GM12878 (cell line): ENCODE results near the gene AGBL1.

ENCODE experiments used
- BHLHE40 ChIP-seq, 2 experiments: fragments of 450-650 bp in 1 of 2; IDR thresholded peaks; 2 replicates each; pipeline ENCODE4 v1.6.1; 2011 to 2017; ENCODE audit warnings: low read depth in 2 of 2, borderline replicate concordance in 1 of 2, improper control_type of control experiment in 1 of 2, low read length in 1 of 2, mild to moderate bottlenecking in 1 of 2
- BRCA1 ChIP-seq: IDR thresholded peaks from 2 replicates; pipeline ENCODE4 v1.6.1; 2011; ENCODE audit warnings: low read depth, low read length, improper control_type of control experiment
- CTCF ChIP-seq, 3 experiments: IDR thresholded peaks in 2 of 3; conservative IDR thresholded peaks in 1 of 3; 2 replicates each; pipeline ENCODE4 v1.5.1; 2011; ENCODE audit warnings: low read depth in 3 of 3, low read length in 3 of 3, mild to moderate bottlenecking in 3 of 3, control low read depth in 2 of 3, moderate library complexity in 2 of 3, inconsistent platforms in 1 of 3, mixed read lengths in 1 of 3; ENCODE audit not compliant: control insufficient read depth in 2 of 3, insufficient read depth in 1 of 3; ENCODE audit errors: extremely low read depth in 1 of 3
- ELK1 ChIP-seq: IDR thresholded peaks from 2 replicates; pipeline ENCODE4 v1.6.1; 2012; ENCODE audit warnings: low read depth, low read length, improper control_type of control experiment
- EZH2 ChIP-seq: IDR thresholded peaks from 2 replicates; pipeline ENCODE4 v1.6.1; 2012; ENCODE audit warnings: low read depth, mild to moderate bottlenecking, control low read depth, inconsistent platforms, low read length, borderline replicate concordance; ENCODE audit not compliant: control insufficient read depth
- GABPA ChIP-seq: IDR thresholded peaks from 2 replicates; pipeline ENCODE4 v1.6.1; 2014; ENCODE audit warnings: antibody characterized with exemption, low read depth, mild to moderate bottlenecking, inconsistent platforms
- JUND ChIP-seq: IDR thresholded peaks from 2 replicates; pipeline ENCODE4 v1.6.1; 2012; ENCODE audit warnings: low read depth, mild to moderate bottlenecking, low read length, improper control_type of control experiment, moderate library complexity
- MAX ChIP-seq: IDR thresholded peaks from 2 replicates; pipeline ENCODE4 v1.6.1; 2012; ENCODE audit warnings: low read depth, low read length, improper control_type of control experiment
- MYC ChIP-seq: IDR thresholded peaks from 2 replicates; pipeline ENCODE4 v1.6.1; 2011; ENCODE audit warnings: mild to moderate bottlenecking, low read length, moderate library complexity, inconsistent platforms; ENCODE audit not compliant: insufficient read depth, insufficient replicate concordance, insufficient read length, severe bottlenecking
- NFYB ChIP-seq: IDR thresholded peaks from 2 replicates; pipeline ENCODE4 v1.6.1; 2011; ENCODE audit warnings: low read depth, mild to moderate bottlenecking, low read length, improper control_type of control experiment, moderate library complexity; ENCODE audit not compliant: insufficient read depth
- POLR2A ChIP-seq: IDR thresholded peaks from 2 replicates; pipeline ENCODE4 v1.6.1; 2011; ENCODE audit warnings: low read depth, mild to moderate bottlenecking, low read length
- POLR2AphosphoS5 ChIP-seq: IDR thresholded peaks from 2 replicates; pipeline ENCODE4 v1.6.1; 2011; ENCODE audit warnings: mild to moderate bottlenecking, low read length, inconsistent platforms
- SIN3A ChIP-seq: IDR thresholded peaks from 2 replicates; pipeline ENCODE4 v1.6.1; 2012; ENCODE audit warnings: low read depth, low read length, improper control_type of control experiment
- TF ChIP-seq, protein P1 (sequence below): IDR thresholded peaks from 2 replicates; pipeline ENCODE4 v1.6.1; 2011; ENCODE audit warnings: low read depth, low read length, improper control_type of control experiment, borderline replicate concordance

DNA sequence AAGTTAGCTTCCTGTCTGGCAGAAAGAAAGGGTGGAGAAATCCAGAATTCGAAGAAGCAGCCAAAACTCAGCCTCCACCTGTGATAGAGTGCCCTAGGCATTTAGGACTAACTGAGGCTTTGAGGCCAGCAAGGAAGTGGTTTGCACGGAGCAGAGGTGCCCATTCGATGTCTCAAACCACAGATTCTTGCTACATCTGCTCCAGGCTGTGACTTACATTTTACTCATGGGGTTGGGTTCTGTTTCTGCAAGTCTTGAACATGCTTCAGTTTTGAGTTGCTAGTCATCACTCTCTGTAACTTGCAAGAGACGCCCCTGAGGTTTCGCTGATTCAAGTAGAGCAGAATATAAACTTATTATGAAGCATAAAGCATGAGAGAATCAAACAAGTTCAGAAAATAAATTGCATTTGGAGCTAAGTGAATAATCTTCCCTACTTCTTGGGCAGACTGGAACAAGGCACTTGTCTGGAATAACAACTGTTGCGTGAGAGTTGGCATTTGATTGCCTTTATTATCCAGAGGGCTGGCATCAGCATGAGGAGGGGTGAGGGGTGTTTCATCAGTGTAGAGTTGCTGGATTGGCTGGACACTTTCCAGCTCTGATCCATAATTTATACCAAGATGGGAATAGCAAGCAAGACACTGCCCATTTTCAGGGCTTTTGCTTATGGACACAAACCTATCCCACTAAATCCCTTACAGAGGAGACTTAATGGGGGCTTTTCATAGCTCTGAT, 256.5 kb downstream of the AGBL1 start:
- TF ChIP-seq MAX = no peak
- TF ChIP-seq JUND = no peak
- TF ChIP-seq BRCA1 = no peak
- no peak for TF ChIP-seq NFYB
- no peak for TF ChIP-seq EZH2
- no peak for TF ChIP-seq ELK1
- no peak for TF ChIP-seq GABPA
- no peak for TF ChIP-seq BHLHE40 (IDR thresholded peaks at IDR 0.05; ENCODE audit: borderline replicate concordance in 1 of 2, low read depth in 2 of 2, low read length in 1 of 2)
- no peak for TF ChIP-seq MYC
- no peak for TF ChIP-seq POLR2A
- TF ChIP-seq, protein P1, sequence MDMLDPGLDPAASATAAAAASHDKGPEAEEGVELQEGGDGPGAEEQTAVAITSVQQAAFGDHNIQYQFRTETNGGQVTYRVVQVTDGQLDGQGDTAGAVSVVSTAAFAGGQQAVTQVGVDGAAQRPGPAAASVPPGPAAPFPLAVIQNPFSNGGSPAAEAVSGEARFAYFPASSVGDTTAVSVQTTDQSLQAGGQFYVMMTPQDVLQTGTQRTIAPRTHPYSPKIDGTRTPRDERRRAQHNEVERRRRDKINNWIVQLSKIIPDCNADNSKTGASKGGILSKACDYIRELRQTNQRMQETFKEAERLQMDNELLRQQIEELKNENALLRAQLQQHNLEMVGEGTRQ = no peak
- TF ChIP-seq CTCF (IDR thresholded peaks at IDR 0.05 in 2 of 3, conservative IDR thresholded peaks at IDR 0.05 in 1 of 3; ENCODE audit: control insufficient read depth in 2 of 3, extremely low read depth in 1 of 3, insufficient read depth in 1 of 3, low read depth in 3 of 3, low read length in 3 of 3) = no peak
- no peak for TF ChIP-seq SIN3A
- TF ChIP-seq POLR2AphosphoS5 = no peak
